K562 (cell line): ENCODE data around the gene OR11G2.

Experiments used
- EGR1 ChIP-seq: fragments of 450-650 bp; conservative IDR thresholded peaks from 2 replicates; pipeline ENCODE4 v1.6.1; 2017; ENCODE audit warnings: mild to moderate bottlenecking
- FOSL1 ChIP-seq: fragments of 200-800 bp; sonication (Bioruptor generic); conservative IDR thresholded peaks from 2 replicates; pipeline ENCODE4 v1.6.1; 2016; ENCODE audit warnings: missing genetic modification characterization, missing compliant biosample characterization
- GTF2E2 ChIP-seq: fragments of 200-800 bp; sonication (Bioruptor generic); IDR thresholded peaks from 2 replicates; pipeline ENCODE4 v1.6.1; 2016; ENCODE audit warnings: missing genetic modification characterization, missing compliant biosample characterization
- SP2 ChIP-seq: IDR thresholded peaks from 2 replicates; pipeline ENCODE4 v1.6.1; 2011; ENCODE audit warnings: mild to moderate bottlenecking, low read depth, low read length, moderate library complexity; ENCODE audit not compliant: poor library complexity, severe bottlenecking; ENCODE audit errors: extremely low read depth
- TBL1XR1 ChIP-seq, 2 experiments: IDR thresholded peaks; 2 replicates each; pipeline ENCODE4 v1.6.1; 2012; ENCODE audit warnings: improper control_type of control experiment in 2 of 2, low read length in 2 of 2, mild to moderate bottlenecking in 1 of 2
- TCF7L2 ChIP-seq: fragments of 150-350 bp; IDR thresholded peaks from 2 replicates; pipeline ENCODE4 v1.6.1; 2016; ENCODE audit warnings: low read depth, mild to moderate bottlenecking, low read length, moderate library complexity
- ZNF668 ChIP-seq: fragments of 250-450 bp; sonication (Bioruptor Pico); IDR thresholded peaks from 2 replicates; pipeline ENCODE4 v1.8.0; 2022; ENCODE audit warnings: mild to moderate bottlenecking, inconsistent platforms
- TF ChIP-seq, protein P1 (sequence below): fragments of 250-450 bp; sonication (Bioruptor Pico); IDR thresholded peaks from 2 replicates; pipeline ENCODE4 v1.8.0; 2021; ENCODE audit warnings: borderline replicate concordance, mild to moderate bottlenecking, moderate library complexity; ENCODE audit not compliant: poor library complexity, severe bottlenecking
- TF ChIP-seq, protein P2 (sequence below), 3 experiments: IDR thresholded peaks in 2 of 3; conservative IDR thresholded peaks in 1 of 3; 2 replicates each; pipeline ENCODE4 v1.5.1; 2011 to 2012; ENCODE audit warnings: low read length in 3 of 3, mild to moderate bottlenecking in 3 of 3, control low read depth in 2 of 3, improper control_type of control experiment in 1 of 3, inconsistent platforms in 1 of 3, low read depth in 1 of 3, mixed read lengths in 1 of 3, moderate library complexity in 1 of 3; ENCODE audit not compliant: insufficient read depth in 2 of 3

DNA sequence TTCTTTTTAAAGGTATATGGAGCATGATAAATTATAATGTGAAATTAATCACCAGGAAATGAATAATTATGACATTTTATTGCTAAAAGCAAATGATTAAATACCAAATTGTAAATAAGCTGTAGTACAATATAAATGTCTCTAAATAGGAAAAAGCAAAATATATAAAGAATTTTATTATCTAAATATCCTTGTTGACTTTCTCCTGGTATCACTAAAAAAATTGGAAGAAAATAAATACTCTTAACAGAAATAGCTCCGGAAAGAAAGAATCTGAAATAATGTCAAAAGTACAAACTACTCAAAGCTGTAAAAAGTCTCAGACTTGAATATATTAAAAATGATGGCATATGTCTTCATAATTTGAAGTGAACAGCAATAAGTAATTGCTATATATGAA, 38.0 kb downstream of the OR11G2 start, which contains the start of gene OR11H7:
- no peak for TF ChIP-seq EGR1
- TF ChIP-seq, protein P1, sequence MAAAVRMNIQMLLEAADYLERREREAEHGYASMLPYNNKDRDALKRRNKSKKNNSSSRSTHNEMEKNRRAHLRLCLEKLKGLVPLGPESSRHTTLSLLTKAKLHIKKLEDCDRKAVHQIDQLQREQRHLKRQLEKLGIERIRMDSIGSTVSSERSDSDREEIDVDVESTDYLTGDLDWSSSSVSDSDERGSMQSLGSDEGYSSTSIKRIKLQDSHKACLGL: no peak
- no peak for TF ChIP-seq GTF2E2 (tag)
- TF ChIP-seq TBL1XR1 (IDR thresholded peaks at IDR 0.05; ENCODE audit: low read length in 2 of 2): no peak
- TF ChIP-seq SP2: no peak
- no peak for TF ChIP-seq ZNF668
- TF ChIP-seq TCF7L2: no peak
- no peak for TF ChIP-seq FOSL1 (tag)
- TF ChIP-seq, protein P2, sequence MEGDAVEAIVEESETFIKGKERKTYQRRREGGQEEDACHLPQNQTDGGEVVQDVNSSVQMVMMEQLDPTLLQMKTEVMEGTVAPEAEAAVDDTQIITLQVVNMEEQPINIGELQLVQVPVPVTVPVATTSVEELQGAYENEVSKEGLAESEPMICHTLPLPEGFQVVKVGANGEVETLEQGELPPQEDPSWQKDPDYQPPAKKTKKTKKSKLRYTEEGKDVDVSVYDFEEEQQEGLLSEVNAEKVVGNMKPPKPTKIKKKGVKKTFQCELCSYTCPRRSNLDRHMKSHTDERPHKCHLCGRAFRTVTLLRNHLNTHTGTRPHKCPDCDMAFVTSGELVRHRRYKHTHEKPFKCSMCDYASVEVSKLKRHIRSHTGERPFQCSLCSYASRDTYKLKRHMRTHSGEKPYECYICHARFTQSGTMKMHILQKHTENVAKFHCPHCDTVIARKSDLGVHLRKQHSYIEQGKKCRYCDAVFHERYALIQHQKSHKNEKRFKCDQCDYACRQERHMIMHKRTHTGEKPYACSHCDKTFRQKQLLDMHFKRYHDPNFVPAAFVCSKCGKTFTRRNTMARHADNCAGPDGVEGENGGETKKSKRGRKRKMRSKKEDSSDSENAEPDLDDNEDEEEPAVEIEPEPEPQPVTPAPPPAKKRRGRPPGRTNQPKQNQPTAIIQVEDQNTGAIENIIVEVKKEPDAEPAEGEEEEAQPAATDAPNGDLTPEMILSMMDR (IDR thresholded peaks at IDR 0.05 in 2 of 3, conservative IDR thresholded peaks at IDR 0.05 in 1 of 3; ENCODE audit: insufficient read depth in 2 of 3, low read depth in 1 of 3, low read length in 3 of 3): no peak
